K562 (cell line): Measurements from ENCODE around the gene TBRG1.

Source experiments
- CHD1 ChIP-seq: fragments of 200-600 bp; sonication (generic); IDR thresholded peaks from one replicate; pipeline ENCODE4 v1.6.1; 2012; ENCODE audit warnings: mild to moderate bottlenecking, moderate library complexity, low read length, inconsistent platforms
- CHD2 ChIP-seq: IDR thresholded peaks from 2 replicates; pipeline ENCODE4 v1.6.1; 2011; ENCODE audit warnings: low read depth, low read length
- GABPA ChIP-seq: fragments of 200-800 bp; sonication (Bioruptor generic); conservative IDR thresholded peaks from 2 replicates; pipeline ENCODE4 v1.6.1; 2016; ENCODE audit warnings: low read depth, missing genetic modification characterization, missing compliant biosample characterization
- MAZ ChIP-seq, 2 experiments: fragments of 450-650 bp in 1 of 2; sonication (generic) in 1 of 2; formaldehyde crosslinking; IDR thresholded peaks in 1 of 2; conservative IDR thresholded peaks in 1 of 2; 2 replicates each; pipeline versions ENCODE4 v1.4.0 to v1.5.0; 2020; ENCODE audit warnings: mild to moderate bottlenecking in 1 of 2, missing genetic modification reagents in 1 of 2
- MBD2 ChIP-seq: sonication (generic); IDR thresholded peaks from 2 replicates; pipeline ENCODE4 v1.6.1; 2016; ENCODE audit warnings: low read depth, borderline replicate concordance
- MED1 ChIP-seq: sonication (generic); formaldehyde crosslinking; IDR thresholded peaks from 2 replicates; pipeline ENCODE4 v1.8.1; 2023; ENCODE audit warnings: missing genetic modification reagents, borderline replicate concordance
- POLR2A ChIP-seq: fragments of 450-650 bp; conservative IDR thresholded peaks from 2 replicates; pipeline ENCODE4 v1.6.1; 2016
- SETDB1 ChIP-seq: IDR thresholded peaks from one replicate; pipeline ENCODE4 v1.6.1; 2012; ENCODE audit warnings: low read length, control low read depth, inconsistent platforms
- SMAD4 ChIP-seq: fragments of 250-450 bp; sonication (Bioruptor Pico); conservative IDR thresholded peaks from 2 replicates; pipeline ENCODE4 v1.8.0; 2021; ENCODE audit warnings: inconsistent platforms, mild to moderate bottlenecking, moderate library complexity
- SP2 ChIP-seq: IDR thresholded peaks from 2 replicates; pipeline ENCODE4 v1.6.1; 2011; ENCODE audit warnings: mild to moderate bottlenecking, low read depth, low read length, moderate library complexity; ENCODE audit not compliant: poor library complexity, severe bottlenecking; ENCODE audit errors: extremely low read depth
- TAF1 ChIP-seq: IDR thresholded peaks from 2 replicates; pipeline ENCODE4 v1.6.1; 2011; ENCODE audit warnings: mild to moderate bottlenecking, low read length, moderate library complexity; ENCODE audit not compliant: insufficient read depth, control insufficient read depth, severe bottlenecking; ENCODE audit errors: extremely low read depth
- ZFX ChIP-seq: sonication (generic); formaldehyde crosslinking; IDR thresholded peaks from 2 replicates; pipeline ENCODE4 v1.8.0; 2022; ENCODE audit warnings: mild to moderate bottlenecking, missing genetic modification reagents, moderate library complexity
- TF ChIP-seq, protein P1 (sequence below), 2 experiments: fragments of 450-650 bp; formaldehyde crosslinking in 1 of 2; IDR thresholded peaks; 2 replicates each; pipeline versions ENCODE4 v1.4.0 to v1.6.1; 2014 to 2020; ENCODE audit warnings: mild to moderate bottlenecking in 2 of 2, borderline replicate concordance in 1 of 2, low read depth in 1 of 2

DNA sequence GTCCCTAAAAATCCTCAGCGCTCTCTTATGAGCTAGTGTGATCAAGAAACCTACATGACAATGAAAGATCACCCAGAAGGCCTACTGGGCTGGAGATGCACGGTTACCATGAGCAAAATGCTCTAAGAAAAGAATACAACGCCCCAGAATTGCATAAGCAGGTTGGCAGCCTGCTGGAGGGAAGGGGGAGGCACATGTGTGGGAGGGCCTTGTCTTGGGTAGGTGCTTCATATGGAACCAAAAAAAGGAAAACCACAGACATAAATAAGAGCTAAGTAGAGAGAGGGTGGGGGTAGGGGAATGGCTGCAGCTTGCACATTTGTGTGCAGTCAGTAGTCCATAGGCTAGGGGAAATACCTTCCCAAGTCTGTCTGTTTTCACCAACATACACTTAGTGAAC, 48.1 kb downstream of the TBRG1 start:
- TF ChIP-seq, protein P1, sequence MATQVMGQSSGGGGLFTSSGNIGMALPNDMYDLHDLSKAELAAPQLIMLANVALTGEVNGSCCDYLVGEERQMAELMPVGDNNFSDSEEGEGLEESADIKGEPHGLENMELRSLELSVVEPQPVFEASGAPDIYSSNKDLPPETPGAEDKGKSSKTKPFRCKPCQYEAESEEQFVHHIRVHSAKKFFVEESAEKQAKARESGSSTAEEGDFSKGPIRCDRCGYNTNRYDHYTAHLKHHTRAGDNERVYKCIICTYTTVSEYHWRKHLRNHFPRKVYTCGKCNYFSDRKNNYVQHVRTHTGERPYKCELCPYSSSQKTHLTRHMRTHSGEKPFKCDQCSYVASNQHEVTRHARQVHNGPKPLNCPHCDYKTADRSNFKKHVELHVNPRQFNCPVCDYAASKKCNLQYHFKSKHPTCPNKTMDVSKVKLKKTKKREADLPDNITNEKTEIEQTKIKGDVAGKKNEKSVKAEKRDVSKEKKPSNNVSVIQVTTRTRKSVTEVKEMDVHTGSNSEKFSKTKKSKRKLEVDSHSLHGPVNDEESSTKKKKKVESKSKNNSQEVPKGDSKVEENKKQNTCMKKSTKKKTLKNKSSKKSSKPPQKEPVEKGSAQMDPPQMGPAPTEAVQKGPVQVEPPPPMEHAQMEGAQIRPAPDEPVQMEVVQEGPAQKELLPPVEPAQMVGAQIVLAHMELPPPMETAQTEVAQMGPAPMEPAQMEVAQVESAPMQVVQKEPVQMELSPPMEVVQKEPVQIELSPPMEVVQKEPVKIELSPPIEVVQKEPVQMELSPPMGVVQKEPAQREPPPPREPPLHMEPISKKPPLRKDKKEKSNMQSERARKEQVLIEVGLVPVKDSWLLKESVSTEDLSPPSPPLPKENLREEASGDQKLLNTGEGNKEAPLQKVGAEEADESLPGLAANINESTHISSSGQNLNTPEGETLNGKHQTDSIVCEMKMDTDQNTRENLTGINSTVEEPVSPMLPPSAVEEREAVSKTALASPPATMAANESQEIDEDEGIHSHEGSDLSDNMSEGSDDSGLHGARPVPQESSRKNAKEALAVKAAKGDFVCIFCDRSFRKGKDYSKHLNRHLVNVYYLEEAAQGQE (IDR thresholded peaks at IDR 0.05; ENCODE audit: borderline replicate concordance), result no peak
- TF ChIP-seq, protein P1 (CRISPR knock-in tag; IDR thresholded peaks at IDR 0.05; ENCODE audit: low read depth), result no peak
- TF ChIP-seq GABPA (tag) (no peak), ZFX (CRISPR knock-in tag) (no peak), SP2 (no peak), TAF1 (no peak), MAZ (CRISPR knock-in tag; conservative IDR thresholded peaks at IDR 0.05 in 1 of 2, IDR thresholded peaks at IDR 0.05 in 1 of 2) (no peak), CHD2 (no peak), SETDB1 (no peak), POLR2A (no peak), MED1 (CRISPR knock-in tag) (no peak), SMAD4 (CRISPR knock-in tag) (no peak), MBD2 (no peak), CHD1 (no peak)
